Stimulated activated naive CD8-positive, alpha-beta T cell treated with anti-CD3 and anti-CD28 coated beads, Interleukin-15, Interleukin-2, amounts not matched to agents 100 U/mL and 50 U/mL, for 24 hours (primary cell): ENCODE results near the gene ABLIM2.

Experiments
- ATAC-seq: fragments of 150-1000 bp; cut with Tn5 transposase; one replicate; pipeline ENCODE4 v1.10.0; 2021
- DNase-seq: peaks from one replicate; pipeline ENCODE4 v3.0.0; 2021

The ABLIM2 gene

GRCh38 chr4:8136529-8136928, 22.1 kb downstream of the ABLIM2 start:
- ATAC-seq (no peak), DNase-seq (no peak)

GRCh38 chr4:8135666-8136065, 22.9 kb downstream of the ABLIM2 start:
- DNase-seq (no peak), ATAC-seq (no peak)

GRCh38 chr4:8133897-8134563, 24.6 kb downstream of the ABLIM2 start:
- no peak for ATAC-seq
- no peak for DNase-seq

- no peak for DNase-seq
- no peak for ATAC-seq
These were observed 25.5 kb downstream of the ABLIM2 start for GRCh38 chr4:8132947-8133705.

GRCh38 chr4:8132400-8132799, 26.2 kb downstream of the ABLIM2 start:
- ATAC-seq: no peak
- DNase-seq: no peak

- DNase-seq: no peak
These were observed 26.8 kb downstream of the ABLIM2 start for GRCh38 chr4:8131826-8132225.

GRCh38 chr4:8131210-8131609, 27.4 kb downstream of the ABLIM2 start:
- DNase-seq: no peak
- no peak for ATAC-seq

More at GRCh38 chr4:8131826-8132225, 26.8 kb downstream of the ABLIM2 start:
- no peak for ATAC-seq

- DNase-seq: no peak
- no peak for ATAC-seq
These were observed 28.1 kb downstream of the ABLIM2 start for GRCh38 chr4:8130346-8131066.

GRCh38 chr4:8129785-8130184, 28.8 kb downstream of the ABLIM2 start:
- DNase-seq (no peak), ATAC-seq (no peak)

- no peak for DNase-seq
- peak; percentile 20 for ATAC-seq
These were observed 29.5 kb downstream of the ABLIM2 start for GRCh38 chr4:8129136-8129535.

- ATAC-seq (no peak), DNase-seq (no peak)
These were observed 30.3 kb downstream of the ABLIM2 start for GRCh38 chr4:8128100-8128856.

GRCh38 chr4:8127051-8127826, 31.4 kb downstream of the ABLIM2 start:
- DNase-seq (no peak), ATAC-seq (no peak)

- ATAC-seq: no peak
- DNase-seq: no peak
These were observed 32.1 kb downstream of the ABLIM2 start for GRCh38 chr4:8126523-8126922.

GRCh38 chr4:8125526-8126056, 33.0 kb downstream of the ABLIM2 start:
- DNase-seq (no peak), ATAC-seq (no peak)

- no peak for DNase-seq
- ATAC-seq: no peak
These were observed 34.7 kb downstream of the ABLIM2 start for GRCh38 chr4:8123870-8124269.

GRCh38 chr4:8123389-8123788, 35.2 kb downstream of the ABLIM2 start:
- DNase-seq (no peak), ATAC-seq (no peak)

- DNase-seq: no peak
- no peak for ATAC-seq
These were observed 35.9 kb downstream of the ABLIM2 start for GRCh38 chr4:8122746-8123145.

- DNase-seq: no peak
- no peak for ATAC-seq
These were observed 37.2 kb downstream of the ABLIM2 start for GRCh38 chr4:8121292-8122015.

GRCh38 chr4:8120501-8120900, 38.1 kb downstream of the ABLIM2 start:
- ATAC-seq (no peak), DNase-seq (no peak)

- no peak for ATAC-seq
- no peak for DNase-seq
These were observed 38.7 kb downstream of the ABLIM2 start for GRCh38 chr4:8119877-8120276.

GRCh38 chr4:8118531-8118930, 40.1 kb downstream of the ABLIM2 start:
- ATAC-seq (no peak), DNase-seq (no peak)
